ACC112 (cell line): ENCODE data around the gene BIRC6.
A peak's percentile ranks its signal among the peaks of the same experiment; 100 is the strongest.

Experiments used
- H2AFZ ChIP-seq: fragments of 200-600 bp; sonication (generic); one replicate; pipeline ENCODE4 v1.6.0; 2017; ENCODE audit warnings: antibody characterized with exemption, low read length; ENCODE audit not compliant: unreplicated experiment
- H3K27ac ChIP-seq: fragments of 200-600 bp; sonication (generic); 2 replicates; pipeline ENCODE4 v1.5.1; 2014; ENCODE audit warnings: low read depth, mild to moderate bottlenecking, antibody characterized with exemption, low read length, moderate library complexity
- H3K27me3 ChIP-seq: fragments of 200-600 bp; sonication (generic); 2 replicates; pipeline ENCODE4 v1.6.1; 2014; ENCODE audit warnings: mild to moderate bottlenecking, antibody characterized with exemption, low read length, moderate library complexity, mixed read lengths; ENCODE audit not compliant: insufficient read depth
- H3K36me3 ChIP-seq: fragments of 200-600 bp; sonication (generic); 2 replicates; pipeline ENCODE4 v1.6.1; 2016; ENCODE audit warnings: mild to moderate bottlenecking, antibody characterized with exemption, low read length, moderate library complexity, mixed read lengths; ENCODE audit not compliant: insufficient read depth
- H3K4me1 ChIP-seq: fragments of 200-600 bp; sonication (generic); one replicate; pipeline ENCODE4 v1.6.1; 2016; ENCODE audit warnings: low read length, mixed read lengths; ENCODE audit not compliant: insufficient read depth, unreplicated experiment, control insufficient read depth
- H3K4me3 ChIP-seq: fragments of 200-600 bp; sonication (generic); 2 replicates; pipeline ENCODE4 v1.5.1; 2014; ENCODE audit warnings: mild to moderate bottlenecking, low read depth, low read length
- H3K79me2 ChIP-seq: fragments of 200-600 bp; sonication (generic); one replicate; pipeline ENCODE4 v1.6.0; 2016; ENCODE audit warnings: low read length; ENCODE audit not compliant: control insufficient read depth, unreplicated experiment, insufficient read depth

Gene BIRC6

GRCh38 chr2:32416519-32416918 is 59.7 kb downstream of the BIRC6 start:
- Histone ChIP-seq H3K79me2 (peaks cover 36% of the 10 kb centered on the region), H3K36me3 (peaks cover 28% of the 10 kb centered on the region), H2AFZ (no peak overlapping the region), H3K4me3 (no peak overlapping the region), H3K27me3 (no peaks in the 10 kb centered on the region), H3K27ac (no peak overlapping the region), H3K4me1 (peaks cover 9% of the 10 kb centered on the region)

- H3K4me1 ChIP-seq, result peaks cover 20% of the 10 kb centered on the region
- no peaks in the 10 kb centered on the region for H3K27me3 ChIP-seq
- no peak overlapping the region for H3K27ac ChIP-seq
- peaks cover 48% of the 10 kb centered on the region for H3K79me2 ChIP-seq
- no peak overlapping the region for H3K4me3 ChIP-seq
- H3K36me3 ChIP-seq, result peaks cover 24% of the 10 kb centered on the region
- H2AFZ ChIP-seq, result no peak overlapping the region
Observed at GRCh38 chr2:32417659-32418058, 60.8 kb downstream of the BIRC6 start.

GRCh38 chr2:32418778-32419177 is 62.0 kb downstream of the BIRC6 start:
- Histone ChIP-seq H3K4me1 (peaks cover 30% of the 10 kb centered on the region), H3K4me3 (no peak overlapping the region), H3K36me3 (peaks cover 24% of the 10 kb centered on the region), H3K27me3 (no peaks in the 10 kb centered on the region), H3K79me2 (peaks cover 59% of the 10 kb centered on the region), H2AFZ (no peak overlapping the region), H3K27ac (no peak overlapping the region; the same call in 1 of the 2 replicates)

- Histone ChIP-seq H3K4me1 (peaks cover 43% of the 10 kb centered on the region), H3K36me3 (peaks cover 19% of the 10 kb centered on the region), H3K27me3 (no peaks in the 10 kb centered on the region), H3K4me3 (0 out of 2 replicates have a peak overlapping the region, but pooled peaks have one; percentile 17), H2AFZ (no peak overlapping the region), H3K27ac (peak overlapping the region; percentile 47), H3K79me2 (peaks cover 77% of the 10 kb centered on the region)
Observed at GRCh38 chr2:32422133-32422532, 65.3 kb downstream of the BIRC6 start.

- peaks cover 8% of the 10 kb centered on the region for H3K36me3 ChIP-seq
- no peak overlapping the region for H3K27ac ChIP-seq
- H2AFZ ChIP-seq, result no peak overlapping the region
- H3K4me1 ChIP-seq, result peaks cover 43% of the 10 kb centered on the region
- H3K4me3 ChIP-seq, result no peak overlapping the region
- peaks cover 85% of the 10 kb centered on the region for H3K79me2 ChIP-seq
- no peaks in the 10 kb centered on the region for H3K27me3 ChIP-seq
Observed at GRCh38 chr2:32423536-32423935, 66.7 kb downstream of the BIRC6 start.

- Histone ChIP-seq H3K79me2 (peaks cover 89% of the 10 kb centered on the region), H3K4me3 (no peak overlapping the region), H2AFZ (no peak overlapping the region), H3K27ac (no peak overlapping the region), H3K36me3 (peaks cover 8% of the 10 kb centered on the region), H3K4me1 (peaks cover 38% of the 10 kb centered on the region), H3K27me3 (no peaks in the 10 kb centered on the region)
Observed at GRCh38 chr2:32424739-32425138, 67.9 kb downstream of the BIRC6 start.

GRCh38 chr2:32425719-32426141 is 68.9 kb downstream of the BIRC6 start:
- H3K27me3 ChIP-seq, result no peaks in the 10 kb centered on the region
- peaks cover 8% of the 10 kb centered on the region for H3K36me3 ChIP-seq
- H3K79me2 ChIP-seq, result peaks cover 80% of the 10 kb centered on the region
- H3K4me3 ChIP-seq, result peak overlapping the region; percentile 52; the same call in 1 of the 2 replicates
- H2AFZ ChIP-seq, result no peak overlapping the region
- peaks cover 38% of the 10 kb centered on the region for H3K4me1 ChIP-seq
- peak overlapping the region; percentile 52 for H3K27ac ChIP-seq

- H3K36me3 ChIP-seq, result peaks cover 14% of the 10 kb centered on the region
- no peak overlapping the region for H3K4me3 ChIP-seq
- peaks cover 20% of the 10 kb centered on the region for H3K4me1 ChIP-seq
- H3K79me2 ChIP-seq, result peaks cover 66% of the 10 kb centered on the region
- H3K27me3 ChIP-seq, result no peaks in the 10 kb centered on the region
- H2AFZ ChIP-seq, result no peak overlapping the region
- no peak overlapping the region for H3K27ac ChIP-seq
Observed at GRCh38 chr2:32427672-32428610, 71.1 kb downstream of the BIRC6 start.

- Histone ChIP-seq H3K27me3 (no peaks in the 10 kb centered on the region), H3K4me1 (peaks cover 8% of the 10 kb centered on the region), H3K36me3 (peaks cover 17% of the 10 kb centered on the region), H3K4me3 (no peak overlapping the region), H3K79me2 (peaks cover 44% of the 10 kb centered on the region), H3K27ac (no peak overlapping the region), H2AFZ (no peak overlapping the region)
Observed at GRCh38 chr2:32430804-32431203, 74.0 kb downstream of the BIRC6 start.

GRCh38 chr2:32436150-32436549 is 79.3 kb downstream of the BIRC6 start:
- H3K4me1 ChIP-seq, result peaks cover 8% of the 10 kb centered on the region
- peak overlapping the region; percentile 30 for H3K27ac ChIP-seq
- H3K79me2 ChIP-seq, result peaks cover 10% of the 10 kb centered on the region
- H3K36me3 ChIP-seq, result peaks cover 35% of the 10 kb centered on the region
- H3K4me3 ChIP-seq, result no peak overlapping the region
- no peaks in the 10 kb centered on the region for H3K27me3 ChIP-seq
- no peak overlapping the region for H2AFZ ChIP-seq

GRCh38 chr2:32442020-32442467 is 85.2 kb downstream of the BIRC6 start:
- H3K4me1 ChIP-seq, result no peaks in the 10 kb centered on the region
- no peak overlapping the region for H3K4me3 ChIP-seq
- H3K79me2 ChIP-seq, result no peaks in the 10 kb centered on the region
- no peaks in the 10 kb centered on the region for H3K27me3 ChIP-seq
- peaks cover 52% of the 10 kb centered on the region for H3K36me3 ChIP-seq
- H3K27ac ChIP-seq, result no peak overlapping the region
- no peak overlapping the region for H2AFZ ChIP-seq
